ENCODE measurements around the gene NBL1. TPM values are rescaled to one million over a fixed set of nuclear protein-coding genes. Genes with fewer than 3 reads are reported as not detected.

NBL1 gene
- total and polyA plus RNA-seq, 2 experiments from 2014 or later = 22.3 to 46.9 TPM

- TF ChIP-seq CTCF (IDR thresholded peaks at IDR 0.05; ENCODE audit: poor library complexity) (no peak), EZH2 (IDR thresholded peaks at IDR 0.05; ENCODE audit: borderline replicate concordance) (no peak), EZH2phosphoT487 (IDR thresholded peaks at IDR 0.05; ENCODE audit: low read depth, severe bottlenecking, unreplicated experiment) (no peak)
- H3K4me2 ChIP-seq = no peak overlapping the region
- no peaks in the 10 kb centered on the region for H3K9me3 ChIP-seq (ENCODE audit: low read depth)
- H4K20me1 ChIP-seq (ENCODE audit: insufficient read depth, poor library complexity, severe bottlenecking) = no peaks in the 10 kb centered on the region
- H3K4me3 ChIP-seq = no peak overlapping the region
- H3K27ac ChIP-seq = no peak overlapping the region
- no peaks in the 10 kb centered on the region for H3K9me2 ChIP-seq (replicated peaks; ENCODE audit: insufficient read depth)
- no peak for DNase-seq (ENCODE audit: low spot score)
- H3K36me3 ChIP-seq (replicated peaks; ENCODE audit: insufficient read depth, low read depth) = no peaks in the 10 kb centered on the region
- 88% methylated on average over 14 of the region's 14 CpGs for WGBS (ENCODE audit: low lambda C conversion rate, missing lambda C conversion rate)
- H3K27me3 ChIP-seq = no peaks in the 10 kb centered on the region
- H3K79me2 ChIP-seq = no peaks in the 10 kb centered on the region
- no peaks in the 10 kb centered on the region for H3K4me1 ChIP-seq (ENCODE audit: insufficient read depth)
- no peak overlapping the region for H2AFZ ChIP-seq
These were observed 50.2 kb downstream of the NBL1 start for GRCh38 chr1:19694298-19694697.

DNA sequence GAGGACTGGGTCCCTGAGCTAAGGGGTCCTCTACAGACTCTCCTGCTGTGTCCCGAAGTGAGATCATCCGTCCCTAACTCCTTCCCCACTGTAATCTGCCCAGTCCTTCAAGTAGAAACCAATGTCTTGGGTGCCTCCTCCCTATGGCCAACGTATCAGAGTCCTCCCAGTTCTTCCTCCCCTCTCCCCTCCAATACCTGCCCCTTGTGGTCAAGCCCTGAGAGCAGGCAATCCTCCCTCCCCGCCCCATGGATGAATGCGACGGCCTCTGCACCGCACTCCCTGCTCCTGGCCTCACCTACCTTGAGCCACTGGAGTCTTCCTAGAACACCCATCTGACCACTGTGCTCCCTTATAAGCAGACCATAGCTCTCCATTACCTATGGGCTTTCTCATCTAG, 51.7 kb downstream of the NBL1 start:
- Histone ChIP-seq H2AFZ (no peak overlapping the region), H3K4me2 (no peak overlapping the region), H3K27ac (no peak overlapping the region), H3K36me3 (replicated peaks; ENCODE audit: insufficient read depth, low read depth) (no peaks in the 10 kb centered on the region), H3K27me3 (no peaks in the 10 kb centered on the region), H3K79me2 (no peaks in the 10 kb centered on the region), H3K9me3 (ENCODE audit: low read depth) (no peaks in the 10 kb centered on the region), H3K9me2 (replicated peaks; ENCODE audit: insufficient read depth) (no peaks in the 10 kb centered on the region), H4K20me1 (ENCODE audit: insufficient read depth, poor library complexity, severe bottlenecking) (no peaks in the 10 kb centered on the region), H3K4me1 (ENCODE audit: insufficient read depth) (no peaks in the 10 kb centered on the region), H3K4me3 (no peak overlapping the region)
- no peak for TF ChIP-seq CTCF (IDR thresholded peaks at IDR 0.05; ENCODE audit: poor library complexity)
- no peak for TF ChIP-seq EZH2phosphoT487 (IDR thresholded peaks at IDR 0.05; ENCODE audit: low read depth, severe bottlenecking, unreplicated experiment)
- TF ChIP-seq EZH2 (IDR thresholded peaks at IDR 0.05; ENCODE audit: borderline replicate concordance) = no peak
- DNase-seq (ENCODE audit: low spot score) = no peak
- WGBS (ENCODE audit: low lambda C conversion rate, missing lambda C conversion rate) = 87% methylated on average over 7 of the region's 7 CpGs

- Histone ChIP-seq H3K27ac (no peak overlapping the region), H2AFZ (no peak overlapping the region), H4K20me1 (ENCODE audit: insufficient read depth, poor library complexity, severe bottlenecking) (no peaks in the 10 kb centered on the region), H3K4me1 (ENCODE audit: insufficient read depth) (no peaks in the 10 kb centered on the region), H3K27me3 (no peaks in the 10 kb centered on the region), H3K4me3 (no peak overlapping the region), H3K9me2 (replicated peaks; ENCODE audit: insufficient read depth) (no peaks in the 10 kb centered on the region), H3K79me2 (no peaks in the 10 kb centered on the region), H3K36me3 (replicated peaks; ENCODE audit: insufficient read depth, low read depth) (no peaks in the 10 kb centered on the region), H3K9me3 (ENCODE audit: low read depth) (no peaks in the 10 kb centered on the region), H3K4me2 (no peak overlapping the region)
- DNase-seq (ENCODE audit: low spot score) = no peak
- WGBS (ENCODE audit: low lambda C conversion rate, missing lambda C conversion rate) = 99% methylated on average over 8 of the region's 8 CpGs
- no peak for TF ChIP-seq CTCF (IDR thresholded peaks at IDR 0.05; ENCODE audit: poor library complexity)
- no peak for TF ChIP-seq EZH2 (IDR thresholded peaks at IDR 0.05; ENCODE audit: borderline replicate concordance)
- no peak for TF ChIP-seq EZH2phosphoT487 (IDR thresholded peaks at IDR 0.05; ENCODE audit: low read depth, severe bottlenecking, unreplicated experiment)
These were observed 52.7 kb downstream of the NBL1 start for GRCh38 chr1:19696820-19697219.

GRCh38 chr1:19698181-19698580, 54.1 kb downstream of the NBL1 start:
- no peaks in the 10 kb centered on the region for H3K9me3 ChIP-seq (ENCODE audit: low read depth)
- H3K9me2 ChIP-seq (replicated peaks; ENCODE audit: insufficient read depth) = no peaks in the 10 kb centered on the region
- H4K20me1 ChIP-seq (ENCODE audit: insufficient read depth, poor library complexity, severe bottlenecking) = no peaks in the 10 kb centered on the region
- H3K36me3 ChIP-seq (replicated peaks; ENCODE audit: insufficient read depth, low read depth) = no peaks in the 10 kb centered on the region
- H3K4me1 ChIP-seq (ENCODE audit: insufficient read depth) = no peaks in the 10 kb centered on the region
- no peak for TF ChIP-seq EZH2 (IDR thresholded peaks at IDR 0.05; ENCODE audit: borderline replicate concordance)
- no peak for TF ChIP-seq EZH2phosphoT487 (IDR thresholded peaks at IDR 0.05; ENCODE audit: low read depth, severe bottlenecking, unreplicated experiment)
- TF ChIP-seq CTCF (IDR thresholded peaks at IDR 0.05; ENCODE audit: poor library complexity) = no peak
- no peak overlapping the region for H3K4me2 ChIP-seq
- no peak for DNase-seq (ENCODE audit: low spot score)
- 91% methylated on average over 4 of the region's 4 CpGs for WGBS (ENCODE audit: low lambda C conversion rate, missing lambda C conversion rate)
- H3K27me3 ChIP-seq = no peaks in the 10 kb centered on the region
- no peaks in the 10 kb centered on the region for H3K79me2 ChIP-seq
- H3K27ac ChIP-seq = no peak overlapping the region
- no peak overlapping the region for H2AFZ ChIP-seq
- no peak overlapping the region for H3K4me3 ChIP-seq
